Heart left ventricle (tissue), 13 donors: Measurements from ENCODE around the gene BCL7B.
"Not testable (repeated sequence)": the region's sequence is repeated elsewhere in the genome, so short reads cannot be mapped to it uniquely, and the experiment has no call there.

Experiments
- POLR2A ChIP-seq, 2 donors: fragments of 450-650 bp; IDR thresholded peaks; one replicate each; pipeline ENCODE4 v1.6.1; 2017; ENCODE audit warnings: antibody characterized with exemption in 2 of 2, mild to moderate bottlenecking in 2 of 2, moderate library complexity in 2 of 2
- TF ChIP-seq, protein P1 (sequence below), 12 donors: fragments of 200-600 bp; sonication (generic) in 4 of 12; IDR thresholded peaks; one replicate each; pipeline versions ENCODE4 v1.5.0 to v1.8.0; 2018 to 2022; ENCODE audit warnings: antibody characterized with exemption in 12 of 12, mild to moderate bottlenecking in 5 of 12
- donor health status: ischemic (EF 13 %, LVEDD 7.1; RV severe dilation, severe dysfunction).
- donor health status: DM: no; HTN: yes; CAD: no.
- donor health status: DM: no; HTN: no; CAD: no.
- donor health status: ischemic (EF 25% LVEDD 6.9; RV normal size, moderate dysfunction).
- donor health status: ischemic (EF 25% LVEDD 5.7; RV mildly dilated, moderate dysfunction).
- donor health status: ischemic (EF 35%, LVEDD 5.7; RV mildly dilated, moderate dysfunction).
- donor health status: nonischemic (EF 11% LVEDD 7.7; RV severe dilation, severe dysfunction).
- donor health status: DM: yes; HTN: yes; CAD: no.
- donor health status: PGD.
- donor health status: ischemic (EF 29% LVEDD 5.4; RV normal size, mild dysfunction).
- donor health status: nonischemic (EF 23%, LVEDD 6.1; RV moderate dilation, normal function).

DNA sequence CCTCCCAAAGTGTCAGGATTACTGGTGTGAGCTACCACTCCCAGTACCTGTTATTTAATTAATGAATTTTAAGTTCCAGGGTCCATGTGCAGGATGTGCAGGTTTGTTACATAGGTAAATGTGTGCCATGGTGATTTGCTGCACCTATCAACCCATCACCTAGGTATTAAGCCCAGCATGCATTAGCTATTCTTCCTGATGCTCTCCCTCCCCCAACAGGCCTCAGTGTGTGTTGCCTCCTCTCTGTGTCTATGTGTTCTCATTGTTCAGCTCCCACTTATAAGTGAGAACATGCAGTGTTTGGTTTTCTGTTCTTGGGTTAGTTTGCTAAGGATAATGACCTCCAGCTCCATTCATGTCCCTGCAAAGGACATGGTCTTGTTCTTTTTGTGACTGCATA is 8.9 kb upstream of the BCL7B start:
- TF ChIP-seq, protein P1, sequence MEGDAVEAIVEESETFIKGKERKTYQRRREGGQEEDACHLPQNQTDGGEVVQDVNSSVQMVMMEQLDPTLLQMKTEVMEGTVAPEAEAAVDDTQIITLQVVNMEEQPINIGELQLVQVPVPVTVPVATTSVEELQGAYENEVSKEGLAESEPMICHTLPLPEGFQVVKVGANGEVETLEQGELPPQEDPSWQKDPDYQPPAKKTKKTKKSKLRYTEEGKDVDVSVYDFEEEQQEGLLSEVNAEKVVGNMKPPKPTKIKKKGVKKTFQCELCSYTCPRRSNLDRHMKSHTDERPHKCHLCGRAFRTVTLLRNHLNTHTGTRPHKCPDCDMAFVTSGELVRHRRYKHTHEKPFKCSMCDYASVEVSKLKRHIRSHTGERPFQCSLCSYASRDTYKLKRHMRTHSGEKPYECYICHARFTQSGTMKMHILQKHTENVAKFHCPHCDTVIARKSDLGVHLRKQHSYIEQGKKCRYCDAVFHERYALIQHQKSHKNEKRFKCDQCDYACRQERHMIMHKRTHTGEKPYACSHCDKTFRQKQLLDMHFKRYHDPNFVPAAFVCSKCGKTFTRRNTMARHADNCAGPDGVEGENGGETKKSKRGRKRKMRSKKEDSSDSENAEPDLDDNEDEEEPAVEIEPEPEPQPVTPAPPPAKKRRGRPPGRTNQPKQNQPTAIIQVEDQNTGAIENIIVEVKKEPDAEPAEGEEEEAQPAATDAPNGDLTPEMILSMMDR (IDR thresholded peaks at IDR 0.05) = not testable (repeated sequence)
- not testable (repeated sequence) for TF ChIP-seq POLR2A (IDR thresholded peaks at IDR 0.05)
